ENCODE measurements around the gene DEFB129.

GRCh38 chr20:251354-251753 is 24.3 kb downstream of the DEFB129 start:
- TF ChIP-seq EP300 (IDR thresholded peaks at IDR 0.05; ENCODE audit: borderline replicate concordance in 1 of 2, control insufficient read depth in 1 of 2, low read depth in 2 of 2, low read length in 2 of 2), result no peak
- TF ChIP-seq EGR1 (IDR thresholded peaks at IDR 0.05; ENCODE audit: borderline replicate concordance in 1 of 2, low read depth in 2 of 2, low read length in 2 of 2), result no peak
- no peak for TF ChIP-seq EZH2 (IDR thresholded peaks at IDR 0.05; ENCODE audit: borderline replicate concordance, control insufficient read depth, low read depth, low read length)
- TF ChIP-seq RAD21 (IDR thresholded peaks at IDR 0.05; ENCODE audit: insufficient read depth, low read depth, low read length), result no peak
- no peak for TF ChIP-seq NFIC (IDR thresholded peaks at IDR 0.05; ENCODE audit: low read depth, low read length)
- TF ChIP-seq, protein P1, sequence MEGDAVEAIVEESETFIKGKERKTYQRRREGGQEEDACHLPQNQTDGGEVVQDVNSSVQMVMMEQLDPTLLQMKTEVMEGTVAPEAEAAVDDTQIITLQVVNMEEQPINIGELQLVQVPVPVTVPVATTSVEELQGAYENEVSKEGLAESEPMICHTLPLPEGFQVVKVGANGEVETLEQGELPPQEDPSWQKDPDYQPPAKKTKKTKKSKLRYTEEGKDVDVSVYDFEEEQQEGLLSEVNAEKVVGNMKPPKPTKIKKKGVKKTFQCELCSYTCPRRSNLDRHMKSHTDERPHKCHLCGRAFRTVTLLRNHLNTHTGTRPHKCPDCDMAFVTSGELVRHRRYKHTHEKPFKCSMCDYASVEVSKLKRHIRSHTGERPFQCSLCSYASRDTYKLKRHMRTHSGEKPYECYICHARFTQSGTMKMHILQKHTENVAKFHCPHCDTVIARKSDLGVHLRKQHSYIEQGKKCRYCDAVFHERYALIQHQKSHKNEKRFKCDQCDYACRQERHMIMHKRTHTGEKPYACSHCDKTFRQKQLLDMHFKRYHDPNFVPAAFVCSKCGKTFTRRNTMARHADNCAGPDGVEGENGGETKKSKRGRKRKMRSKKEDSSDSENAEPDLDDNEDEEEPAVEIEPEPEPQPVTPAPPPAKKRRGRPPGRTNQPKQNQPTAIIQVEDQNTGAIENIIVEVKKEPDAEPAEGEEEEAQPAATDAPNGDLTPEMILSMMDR (IDR thresholded peaks at IDR 0.05 in 2 of 3, conservative IDR thresholded peaks at IDR 0.05 in 1 of 3; ENCODE audit: control insufficient read depth in 2 of 3, extremely low read depth in 1 of 3, insufficient read depth in 1 of 3, low read depth in 3 of 3, low read length in 3 of 3), result no peak
- TF ChIP-seq CREB1 (IDR thresholded peaks at IDR 0.05; ENCODE audit: low read depth), result no peak
- no peak for TF ChIP-seq ZBED1 (IDR thresholded peaks at IDR 0.05; ENCODE audit: borderline replicate concordance)
- TF ChIP-seq JUND (IDR thresholded peaks at IDR 0.05; ENCODE audit: low read depth, low read length), result no peak
- no peak for TF ChIP-seq CHD2 (IDR thresholded peaks at IDR 0.05; ENCODE audit: borderline replicate concordance, low read depth, low read length)
- TF ChIP-seq SMC3 (IDR thresholded peaks at IDR 0.05; ENCODE audit: borderline replicate concordance, low read length), result no peak
- no peak for TF ChIP-seq RCOR1 (conservative IDR thresholded peaks at IDR 0.05; ENCODE audit: low read depth, low read length)
- TF ChIP-seq POLR2A (IDR thresholded peaks at IDR 0.05; ENCODE audit: low read depth, low read length), result no peak
- no peak for TF ChIP-seq USF2 (IDR thresholded peaks at IDR 0.05; ENCODE audit: borderline replicate concordance, low read depth, low read length)

Data from GM12878 (cell line).